NCI-H82 (cell line): ENCODE results near the gene GLRX5.
A peak's percentile ranks its signal among the peaks of the same experiment; 100 is the strongest.

ENCODE experiments used
- DNase-seq: peaks from one replicate; lab custom pipeline; 2025; lab: John Stamatoyannopoulos, UW

Gene GLRX5

GRCh38 chr14:95535226-95536021, 574 bp downstream of the GLRX5 start:
- peak; percentile 63 for DNase-seq

GRCh38 chr14:95536036-95536593, 1.3 kb downstream of the GLRX5 start:
- DNase-seq = peak; percentile 70

DNA sequence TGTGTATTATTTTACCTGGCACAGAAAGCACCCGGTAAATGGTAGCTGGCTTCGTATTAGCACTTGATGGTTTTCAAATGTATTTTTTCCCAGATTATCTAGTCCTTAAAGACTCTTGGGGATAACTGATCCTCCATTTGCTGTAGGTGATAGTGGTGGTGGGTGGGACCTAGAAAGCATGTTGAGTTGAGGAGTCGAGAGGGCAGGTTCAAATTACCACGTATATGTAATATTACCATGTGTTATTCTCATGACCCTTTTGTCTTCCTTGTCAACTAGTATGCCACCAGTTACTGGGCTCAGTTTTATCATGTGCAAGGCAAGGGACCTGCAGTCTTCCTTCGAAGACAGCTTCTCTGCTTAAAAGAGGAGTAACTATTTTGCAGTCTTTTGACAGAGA, 1.8 kb downstream of the GLRX5 start:
- DNase-seq = peak; percentile 21

DNA sequence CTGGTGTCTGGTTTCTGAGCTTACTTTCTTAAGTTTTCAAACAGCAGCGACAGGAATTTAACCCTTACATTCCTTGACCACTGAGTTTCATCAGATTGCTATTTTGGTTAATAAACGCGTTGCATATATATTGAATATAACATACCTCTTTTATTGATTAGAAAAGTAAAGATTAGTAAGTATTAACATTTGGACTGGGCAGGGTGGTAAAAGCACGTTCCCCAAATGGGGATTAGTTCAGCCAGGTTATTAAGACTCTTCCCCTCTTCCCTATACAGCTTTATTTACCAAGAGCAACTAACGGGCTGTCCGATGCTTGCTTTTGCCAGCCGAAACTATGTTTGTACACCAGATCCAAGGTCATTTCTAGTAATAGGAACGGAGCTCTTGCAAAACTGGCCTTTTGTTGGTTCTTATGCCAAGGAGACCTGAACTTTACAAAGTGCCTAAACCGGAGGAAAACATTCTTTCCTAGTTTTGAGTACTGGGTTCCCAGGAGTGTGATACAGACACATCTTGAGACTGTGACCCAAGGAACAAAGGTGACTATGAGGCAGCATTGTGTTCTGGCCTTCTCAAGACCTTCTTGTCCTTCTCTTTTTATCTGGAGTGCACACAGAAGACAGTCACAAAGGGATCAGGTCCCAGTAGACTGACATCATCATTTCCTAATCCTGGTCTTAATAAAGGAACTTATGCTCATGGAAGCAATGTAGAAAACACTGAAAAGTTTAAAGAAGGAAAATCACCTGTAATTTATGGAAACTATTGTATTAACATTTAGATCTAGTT, 2.6 kb downstream of the GLRX5 start:
- DNase-seq = peak; percentile 47

- no peak for DNase-seq
Observed at GRCh38 chr14:95538801-95539509, 4.1 kb downstream of the GLRX5 start.

- no peak for DNase-seq
Observed at GRCh38 chr14:95540236-95540855, 5.5 kb downstream of the GLRX5 start.

DNA sequence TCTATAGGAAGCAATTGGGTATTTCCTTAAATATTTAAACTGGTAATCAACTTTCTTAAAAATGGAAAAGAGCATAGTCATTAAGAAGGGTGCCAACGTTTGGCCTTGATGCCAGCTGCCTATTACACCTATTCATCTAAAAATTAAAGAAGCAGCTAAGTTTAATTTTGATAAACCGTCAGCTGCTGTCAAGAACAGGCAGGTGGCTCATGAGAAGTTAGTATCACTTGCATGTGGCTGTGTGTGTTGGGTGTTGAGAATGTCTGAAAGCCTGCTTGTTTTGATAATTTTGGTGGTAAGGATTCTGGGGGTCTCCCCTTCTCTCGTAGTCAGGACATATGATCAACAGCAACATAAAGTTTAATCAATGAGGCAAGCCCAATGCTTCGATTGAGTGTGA, 6.5 kb downstream of the GLRX5 start:
- DNase-seq = no peak

DNA sequence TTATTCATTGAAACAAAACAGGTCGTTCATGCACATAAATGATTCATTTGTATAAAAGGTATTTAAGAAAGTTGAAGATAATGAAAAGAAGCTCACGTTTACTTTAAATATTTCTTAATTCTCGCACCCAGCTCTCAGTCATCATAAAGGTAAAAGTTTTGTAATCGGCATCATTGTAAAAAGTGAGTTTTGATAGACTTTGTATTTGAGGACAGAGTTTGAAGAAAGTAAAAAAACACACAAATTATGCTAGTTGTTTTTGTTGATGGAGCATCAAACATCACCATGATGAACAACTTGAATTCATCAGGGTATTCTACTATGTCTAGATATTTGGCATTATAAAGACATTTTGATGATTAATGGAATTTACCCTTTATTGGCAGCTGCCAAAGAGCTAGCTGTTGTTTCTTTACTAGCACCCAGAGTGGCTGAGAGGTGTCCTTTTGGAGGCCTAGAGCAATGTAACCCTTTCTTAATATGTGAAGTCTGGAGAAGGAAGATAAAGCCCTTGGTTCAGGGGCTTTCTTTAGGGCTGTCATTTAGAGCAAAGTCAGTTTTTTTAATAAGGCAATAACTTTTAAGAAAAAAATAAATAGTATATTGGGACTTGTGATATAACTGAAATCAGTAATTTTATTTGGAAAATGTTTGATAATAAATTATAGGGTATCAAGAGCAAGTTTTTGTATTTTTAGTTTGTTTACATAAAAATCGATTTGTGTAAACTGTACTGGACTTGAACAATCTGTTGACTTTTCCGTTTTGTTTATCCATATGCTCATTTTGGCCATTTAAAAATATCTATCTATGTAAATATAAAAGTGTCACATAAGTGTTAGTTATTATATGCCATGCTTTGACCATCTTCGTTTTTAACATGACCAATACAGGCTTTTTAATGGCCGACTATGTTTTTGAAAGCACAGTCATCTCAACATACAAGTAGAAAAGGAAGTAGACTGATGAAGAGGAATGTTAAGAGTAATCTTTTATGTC, 7.4 kb downstream of the GLRX5 start:
- DNase-seq = no peak

GRCh38 chr14:95543021-95543420, 8.2 kb downstream of the GLRX5 start:
- no peak for DNase-seq

- no peak for DNase-seq
Observed at GRCh38 chr14:95544588-95544987, 9.7 kb downstream of the GLRX5 start.

DNA sequence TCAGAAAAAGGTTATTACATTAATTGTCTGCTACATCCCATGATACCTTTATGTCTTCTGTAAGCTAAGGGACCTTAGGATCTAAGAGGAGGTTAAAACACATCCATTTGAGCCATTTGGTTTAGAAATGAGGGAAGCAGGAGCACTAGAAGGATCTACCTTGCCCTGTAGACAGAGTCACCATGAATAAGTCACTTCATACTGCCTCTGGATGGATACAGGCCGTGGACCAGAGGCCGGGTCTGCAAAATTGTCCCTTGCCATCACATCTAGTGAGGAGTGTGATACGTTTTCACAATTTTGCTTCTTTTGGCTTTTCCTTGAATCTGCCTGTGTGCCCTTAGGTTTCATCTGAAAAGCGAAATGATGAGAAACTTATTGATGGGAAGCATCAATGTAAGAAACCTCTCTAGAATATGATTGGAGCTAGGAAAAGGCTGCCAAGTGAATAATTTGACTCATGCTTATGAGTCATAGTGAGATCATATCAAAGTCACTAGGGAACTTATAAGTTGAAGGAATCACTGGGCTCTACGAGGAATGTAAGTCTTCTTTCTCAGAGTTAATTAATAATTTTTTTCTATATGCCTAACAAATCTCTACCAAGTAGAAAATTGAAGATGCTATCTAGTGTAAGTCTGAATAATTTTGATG, 10.8 kb downstream of the GLRX5 start:
- DNase-seq = no peak

GRCh38 chr14:95547272-95547625, 12.4 kb downstream of the GLRX5 start:
- no peak for DNase-seq

DNA sequence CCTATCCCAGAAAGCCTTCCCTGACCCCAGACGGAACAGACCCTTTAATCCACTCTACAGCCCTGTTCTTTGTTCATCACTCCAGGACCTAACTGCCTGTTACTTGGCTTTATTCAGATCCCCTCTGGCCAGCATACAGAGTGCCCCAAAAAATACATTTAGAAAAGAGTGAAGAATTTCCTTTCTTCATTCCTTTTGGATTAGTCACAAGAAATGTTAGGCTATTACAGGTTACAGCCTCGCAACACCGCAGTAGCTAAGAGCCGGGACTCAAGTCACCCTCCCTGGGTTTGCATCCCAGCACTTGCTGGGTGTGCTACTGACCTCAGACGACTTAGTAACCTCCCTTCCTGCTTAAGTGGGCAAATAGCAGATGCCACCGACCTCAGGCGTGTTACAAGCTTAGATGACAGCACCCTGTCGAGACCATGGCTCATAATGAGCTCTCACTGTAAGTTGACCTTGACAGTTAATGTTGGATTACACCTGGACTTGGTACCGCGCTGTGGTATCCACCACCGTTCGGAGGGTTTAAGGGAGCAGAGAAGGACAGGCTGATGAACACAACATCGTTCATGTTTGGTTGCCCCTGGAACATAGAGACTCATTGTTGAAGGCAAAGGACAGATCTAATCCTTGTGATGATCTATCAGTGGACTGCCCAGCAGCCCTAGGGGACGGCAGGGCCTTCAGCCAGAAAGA, 12.9 kb downstream of the GLRX5 start:
- peak; percentile 57 for DNase-seq

- no peak for DNase-seq
Observed at GRCh38 chr14:95548328-95548929, 13.6 kb downstream of the GLRX5 start.

DNA sequence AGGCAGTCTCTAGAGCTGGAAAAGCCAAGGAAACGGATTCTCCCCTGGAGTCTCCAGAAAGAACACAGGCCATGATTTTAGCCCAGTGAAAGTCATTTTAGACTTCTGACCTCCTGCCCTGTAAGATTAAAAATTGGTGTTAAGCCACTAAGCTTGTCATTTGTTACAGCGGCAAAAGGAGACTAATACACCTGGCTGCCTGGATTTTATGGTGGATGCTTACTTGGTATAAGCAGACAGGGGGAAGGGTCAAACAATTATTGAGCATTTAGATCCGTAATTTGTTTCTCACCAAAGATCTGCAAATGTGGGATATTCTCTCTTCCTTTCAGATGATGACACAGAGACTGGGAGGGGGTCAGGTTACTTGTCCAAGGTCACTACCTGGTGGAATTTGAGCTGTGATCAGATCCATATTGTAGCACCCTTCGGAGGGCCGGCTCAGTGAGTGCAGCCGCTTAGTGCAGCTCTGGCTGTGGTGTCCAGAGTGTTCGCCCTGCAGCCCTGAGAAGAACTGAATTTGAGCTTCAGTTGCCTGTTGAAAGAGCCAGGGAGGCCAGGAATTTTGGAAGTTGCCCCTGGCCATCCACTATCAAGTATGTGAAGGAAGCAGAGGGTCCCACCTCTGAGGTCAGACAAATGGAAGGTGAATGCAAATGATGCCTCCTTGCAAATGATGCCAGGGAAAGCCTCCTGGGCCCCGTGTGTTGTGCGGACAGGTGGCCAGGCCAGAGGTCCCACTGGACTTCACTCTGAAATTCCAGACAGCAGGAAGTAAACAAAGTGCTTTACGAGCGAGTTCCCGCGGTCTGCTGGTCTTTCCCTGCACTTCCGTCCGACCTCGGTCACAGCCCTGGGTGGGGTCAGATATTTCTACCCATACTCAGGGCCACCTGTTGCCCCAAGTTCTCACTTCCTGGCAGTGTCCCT, 15.1 kb downstream of the GLRX5 start:
- no peak for DNase-seq

DNA sequence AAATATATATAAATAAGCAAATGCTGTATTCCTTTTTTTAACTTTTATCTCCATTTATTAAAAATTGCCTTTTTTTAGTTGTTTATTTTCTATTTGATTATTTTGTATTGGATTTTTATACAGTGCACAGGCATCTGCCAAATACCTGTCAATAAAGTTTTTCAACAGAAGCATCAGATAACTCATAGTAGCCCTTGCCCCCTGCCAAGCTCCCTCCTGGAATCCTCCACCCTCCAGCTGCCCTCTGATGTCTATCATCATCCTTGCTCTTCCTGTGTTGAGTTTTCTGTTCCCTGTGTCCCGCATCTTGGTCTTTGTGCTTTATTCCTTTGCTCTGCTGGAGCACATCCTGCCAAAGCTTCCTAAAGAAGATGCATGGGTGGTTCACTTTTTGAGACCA, 16.6 kb downstream of the GLRX5 start:
- no peak for DNase-seq

DNA sequence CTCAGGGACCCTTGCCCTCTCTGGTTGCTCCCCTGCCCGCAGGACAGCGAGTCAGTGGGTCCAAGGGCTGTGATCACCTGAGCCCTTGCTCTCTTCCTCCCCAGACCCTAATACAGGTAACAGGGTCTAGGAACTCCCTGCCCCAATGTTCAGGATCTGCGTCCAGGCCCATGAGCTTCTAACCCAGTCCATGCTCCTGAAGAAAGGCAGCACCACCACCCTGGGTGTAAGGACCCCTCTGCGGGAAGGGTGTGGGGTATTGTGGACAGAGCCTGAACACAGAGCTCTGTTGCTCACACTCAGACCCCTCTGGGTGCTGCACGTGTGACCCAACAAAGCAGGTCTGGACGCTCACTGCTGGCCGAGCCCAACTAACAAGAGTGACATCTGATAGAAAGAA, 18.3 kb downstream of the GLRX5 start:
- DNase-seq = no peak

DNA sequence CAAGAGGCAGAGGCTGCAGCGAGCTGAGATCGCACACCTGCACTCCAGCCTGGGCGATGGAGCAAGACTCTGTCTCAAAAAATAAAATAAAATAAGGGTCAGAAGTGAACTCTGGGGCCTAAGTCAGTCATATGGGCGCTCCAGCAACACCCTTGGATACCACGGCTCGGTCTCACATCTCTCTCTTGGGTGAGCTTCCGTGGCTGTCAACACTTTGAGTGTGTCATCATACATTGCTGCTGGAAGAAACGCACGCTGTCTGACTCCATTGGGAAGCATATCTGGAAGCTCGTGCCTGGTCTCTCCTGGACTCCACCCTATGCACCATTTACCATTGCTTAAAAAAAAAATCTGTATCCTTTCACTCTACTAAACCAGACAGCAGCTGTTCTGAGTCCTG, 20.2 kb downstream of the GLRX5 start:
- no peak for DNase-seq
